Activated gamma-delta T cell (primary cell): ENCODE measurements around the gene C9orf152.
"Not testable (repeated sequence)": the region's sequence is repeated elsewhere in the genome, so short reads cannot be mapped to it uniquely, and the experiment has no call there.

ENCODE experiments used
- DNase-seq: peaks from one replicate; lab custom pipeline; 2025; lab: John Stamatoyannopoulos, UW

C9orf152 gene

DNA sequence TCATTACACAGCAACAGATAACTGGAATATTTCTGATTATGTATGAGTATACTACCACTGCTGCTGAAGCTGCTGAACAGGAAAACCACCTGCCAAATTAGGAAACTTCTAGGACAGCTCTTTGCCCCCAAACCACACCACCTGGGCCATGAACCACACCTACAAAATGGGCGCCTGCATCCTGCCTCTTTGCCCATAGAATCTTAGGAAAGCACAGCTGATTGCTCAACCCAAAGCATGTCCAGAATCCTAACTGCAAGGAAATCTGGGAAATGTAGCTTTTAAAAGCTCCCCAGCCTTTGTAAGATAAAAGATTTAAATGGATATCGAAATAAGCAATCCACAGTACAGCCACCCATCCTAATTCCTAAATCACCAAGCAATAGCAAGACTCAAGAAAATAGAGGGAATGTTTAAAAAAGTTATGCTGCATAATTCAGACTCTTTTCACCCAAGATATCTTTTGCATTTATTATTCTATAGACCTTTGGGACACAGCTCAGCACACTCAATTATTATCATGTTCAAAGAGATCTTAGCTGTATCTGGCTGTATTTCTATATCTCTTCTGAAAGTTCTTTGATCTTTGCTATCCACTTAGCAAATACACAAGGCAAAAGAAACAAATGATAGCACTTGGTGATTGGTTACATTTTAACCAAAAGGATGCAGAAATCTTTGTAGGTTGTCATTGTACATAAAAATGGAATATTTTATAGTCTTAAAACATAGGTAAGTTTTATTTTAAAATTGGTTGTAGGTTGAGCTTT, 6.8 kb upstream of the C9orf152 start:
- DNase-seq, result no peak

DNA sequence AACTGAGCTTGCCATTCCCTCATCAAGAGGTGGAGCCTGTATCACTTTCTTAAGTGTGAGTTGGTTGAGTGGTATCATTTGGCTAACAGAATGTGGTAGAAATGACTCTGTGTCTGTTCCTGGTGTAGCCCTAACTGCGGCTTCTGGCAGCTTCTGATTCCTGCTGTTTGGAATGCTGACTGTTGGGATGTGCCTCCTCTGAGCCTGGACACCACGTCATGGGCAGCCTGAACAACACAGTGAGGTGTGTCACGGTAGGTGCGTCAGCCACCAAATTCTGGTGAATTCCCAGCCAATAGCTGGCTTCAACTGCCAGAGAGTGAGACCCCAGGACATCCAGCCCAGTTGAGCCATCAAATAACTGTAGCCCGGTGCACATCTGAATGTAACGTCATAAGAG, 6.1 kb upstream of the C9orf152 start:
- no peak for DNase-seq

DNA sequence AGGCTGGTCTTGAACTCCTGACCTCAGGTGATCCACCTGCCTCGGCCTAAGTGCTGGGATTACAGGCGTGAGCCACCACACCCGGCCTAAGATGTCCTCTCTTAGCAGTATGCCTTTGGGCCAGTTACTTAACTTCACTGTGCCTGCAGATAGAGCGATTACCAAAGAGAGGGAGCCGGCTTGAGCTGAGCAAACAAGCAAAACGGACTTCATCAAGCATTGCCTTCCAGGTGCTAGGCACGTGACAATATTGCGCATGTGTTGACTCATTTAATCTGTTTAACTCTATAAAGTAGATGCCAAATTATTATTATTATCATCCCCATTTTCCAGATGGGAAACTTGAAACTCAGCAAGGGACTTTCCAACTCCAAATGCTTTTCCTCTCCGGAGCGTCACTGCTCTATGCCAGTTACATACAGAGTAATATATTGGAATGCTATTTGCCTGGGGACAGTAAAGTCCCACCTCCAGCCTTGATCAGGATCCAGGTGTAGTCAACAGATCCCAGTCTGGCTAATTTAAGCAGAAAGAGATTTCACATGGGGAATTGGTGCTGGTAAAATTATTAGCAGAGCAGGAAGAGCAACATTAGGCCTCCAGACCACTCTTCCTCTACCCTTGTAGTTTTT, 5.6 kb upstream of the C9orf152 start:
- no peak for DNase-seq

DNA sequence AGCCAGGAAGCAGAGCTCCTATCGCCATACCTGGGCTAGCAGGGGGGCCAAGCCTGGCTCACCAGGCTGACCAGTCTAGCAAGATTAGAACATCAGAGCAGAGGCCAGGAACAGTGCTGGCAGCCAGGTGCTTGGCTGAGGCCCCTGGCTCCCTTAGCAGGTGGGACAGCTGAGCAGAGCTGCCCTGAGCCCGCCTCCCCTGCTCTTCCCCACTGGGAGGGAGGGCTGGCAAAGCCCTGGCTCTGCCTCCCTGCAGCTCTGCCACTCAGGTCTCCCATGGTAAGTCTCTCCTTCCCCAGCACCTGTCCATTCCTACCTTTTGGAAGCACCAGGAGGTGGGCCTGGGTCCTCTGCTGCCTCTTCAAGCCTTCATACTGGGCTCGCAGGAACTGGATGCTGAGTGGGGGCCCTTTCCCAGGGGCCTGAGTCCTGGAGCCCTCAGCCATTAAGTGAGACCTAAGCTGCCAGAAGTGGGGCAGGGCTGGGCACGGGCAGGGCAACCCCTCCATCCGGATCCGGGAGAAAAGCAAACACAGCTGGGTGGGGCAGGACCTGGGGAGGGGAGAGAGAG, 803 bp downstream of the C9orf152 start:
- DNase-seq, result no peak

DNA sequence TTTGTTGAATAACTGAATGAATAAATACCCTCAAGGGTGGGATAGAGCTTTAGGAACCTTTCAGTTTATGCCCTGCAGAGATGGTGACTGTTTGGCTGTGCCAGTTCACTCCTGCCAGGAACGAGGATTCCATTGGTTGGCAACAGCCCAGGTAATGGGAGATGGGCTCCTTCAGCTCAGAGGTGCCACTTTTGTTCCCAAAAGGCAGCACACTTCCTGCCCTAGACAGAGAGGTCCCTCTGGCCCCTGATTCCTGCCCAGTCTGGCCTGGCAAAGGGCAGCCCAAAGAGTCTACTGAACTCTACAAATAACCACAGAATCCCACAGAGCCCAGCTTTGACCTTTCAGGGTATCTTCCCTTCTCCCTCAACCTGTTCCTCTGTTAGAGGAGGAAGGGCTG, 1.6 kb downstream of the C9orf152 start:
- DNase-seq, result no peak

DNA sequence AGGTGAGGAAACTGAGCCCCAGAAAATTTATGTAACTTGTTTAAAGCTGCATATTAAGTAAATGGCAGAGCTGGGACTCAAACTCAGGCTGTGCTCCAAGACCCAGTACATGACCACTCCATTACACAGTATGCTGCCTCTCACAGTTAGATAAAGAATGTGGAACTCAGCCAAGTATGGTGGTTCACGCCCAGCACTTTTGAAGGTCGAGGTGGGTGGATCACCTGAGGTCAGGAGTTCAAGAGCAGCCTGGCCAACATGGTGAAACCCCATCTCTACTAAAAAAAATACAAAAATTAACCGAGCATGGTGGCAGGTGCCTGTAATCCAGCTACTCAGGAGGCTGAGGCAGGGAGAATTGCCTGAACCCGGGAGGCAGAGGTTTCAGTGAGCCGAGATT, 2.3 kb downstream of the C9orf152 start:
- DNase-seq, result not testable (repeated sequence)

DNA sequence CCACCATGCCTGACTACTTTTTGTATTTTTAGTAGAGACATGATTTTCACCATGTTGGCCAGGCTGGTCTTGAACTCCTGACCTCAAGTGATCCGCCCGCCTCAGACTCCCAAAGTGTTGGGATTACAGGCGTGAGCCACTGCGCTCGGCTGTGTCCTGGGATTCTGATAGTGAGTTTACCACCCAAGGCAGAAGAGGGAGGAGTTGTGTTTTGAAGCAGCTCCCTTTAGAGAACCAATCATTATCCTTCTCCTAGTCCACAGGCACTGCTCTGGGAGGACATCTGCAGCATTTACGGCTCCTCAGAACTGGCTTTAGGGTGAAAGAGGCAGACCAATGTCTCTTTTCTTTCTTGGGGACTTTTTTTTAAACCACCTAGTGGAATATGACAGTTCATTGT, 5.7 kb downstream of the C9orf152 start:
- DNase-seq, result no peak

DNA sequence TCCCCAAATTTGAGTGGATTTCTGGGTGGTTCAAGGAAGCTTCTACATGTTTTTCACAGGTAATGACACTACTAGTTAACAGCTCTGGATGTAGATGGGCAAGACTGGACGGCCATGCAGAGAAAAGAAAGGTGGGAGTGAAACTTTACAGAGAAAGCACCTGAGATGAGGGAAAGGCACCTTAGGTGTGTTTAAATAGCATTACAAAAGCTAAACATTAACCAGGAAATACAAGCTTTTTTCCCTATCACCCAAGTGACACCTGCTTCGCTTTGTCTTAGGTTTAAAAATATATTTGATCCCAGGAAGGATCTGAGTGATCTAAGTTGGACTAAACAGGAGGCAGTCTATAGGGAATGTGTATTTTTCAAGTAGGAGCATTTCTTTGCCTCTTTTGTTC, 8.3 kb downstream of the C9orf152 start:
- DNase-seq, result no peak

DNA sequence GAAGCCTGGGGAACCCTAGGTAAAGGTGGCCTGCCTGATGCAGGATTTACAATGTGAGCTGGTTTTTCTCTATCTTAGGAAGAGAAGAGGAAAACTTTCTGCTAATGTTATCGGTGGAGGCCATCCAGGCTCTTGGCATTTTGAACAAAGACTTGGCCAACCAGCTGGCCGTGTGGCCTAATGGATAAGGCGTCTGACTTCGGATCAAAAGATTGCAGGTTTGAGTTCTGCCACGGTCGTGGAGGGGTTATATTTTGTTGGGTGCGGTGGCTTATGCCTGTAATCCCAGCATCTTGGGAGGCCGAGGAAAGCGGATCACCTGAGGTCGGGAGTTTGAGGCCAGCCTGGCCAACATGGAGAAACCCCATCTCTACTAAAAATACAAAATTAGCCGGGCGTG, 9.6 kb downstream of the C9orf152 start:
- DNase-seq, result no peak

DNA sequence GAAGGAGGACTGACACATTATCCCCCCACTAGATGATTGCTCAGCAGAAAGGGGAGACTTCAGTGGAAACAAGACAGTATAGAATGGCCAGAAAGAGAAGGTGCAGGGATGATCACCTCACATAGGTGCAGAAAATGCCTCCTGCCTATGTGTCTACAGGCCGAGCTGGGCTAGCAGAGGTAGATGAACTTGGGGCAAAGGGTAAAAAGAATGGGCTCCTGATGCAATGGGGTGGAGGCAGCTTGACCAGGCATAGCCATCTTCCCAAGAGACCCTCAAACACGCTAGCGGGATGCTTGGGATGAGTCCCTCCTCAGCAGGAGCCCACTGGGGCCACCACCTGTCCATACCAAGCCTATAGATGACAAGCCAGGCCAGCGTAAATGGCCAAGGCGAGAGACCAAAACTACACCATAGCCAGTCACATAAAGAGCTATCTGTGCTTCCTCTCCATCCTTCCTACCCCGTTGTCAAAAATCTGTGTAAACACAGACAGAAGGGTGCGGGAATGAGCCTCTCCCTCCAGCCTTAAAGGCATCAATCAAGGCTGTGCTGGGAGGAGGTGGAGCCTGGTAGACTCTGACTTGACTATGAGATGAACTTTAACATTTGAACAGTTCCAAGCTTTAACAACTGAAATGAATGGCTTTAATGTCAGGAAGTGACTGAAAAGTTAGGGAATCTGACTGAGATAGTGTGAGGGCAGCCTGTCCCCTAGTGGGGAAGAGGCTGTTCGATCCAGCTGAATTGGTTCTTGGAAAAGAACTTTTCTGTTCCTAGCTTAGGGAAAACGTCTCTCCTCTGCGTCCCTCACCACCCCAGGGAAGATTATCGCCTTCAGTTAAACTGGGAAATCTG, 10.4 kb downstream of the C9orf152 start:
- no peak for DNase-seq

DNA sequence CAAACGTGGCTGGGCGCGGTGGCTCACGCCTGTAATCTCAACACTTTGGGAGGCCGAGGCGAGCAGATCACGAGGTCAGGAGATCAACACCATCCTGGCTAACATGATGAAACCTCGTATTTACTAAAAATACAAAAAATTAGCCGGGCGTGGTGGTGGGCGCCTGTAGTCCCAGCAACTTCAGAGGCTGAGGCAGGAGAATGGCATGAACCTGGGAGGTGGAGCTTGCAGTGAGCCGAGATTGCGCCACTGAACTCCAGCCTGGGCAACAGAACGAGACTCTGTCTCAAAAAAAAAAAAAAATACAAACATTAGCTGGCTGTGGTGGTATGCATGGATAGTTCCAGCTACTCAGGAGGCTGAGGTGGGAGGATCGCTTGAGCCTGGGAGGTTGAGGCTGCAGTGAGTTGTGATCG, 11.9 kb downstream of the C9orf152 start:
- not testable (repeated sequence) for DNase-seq

DNA sequence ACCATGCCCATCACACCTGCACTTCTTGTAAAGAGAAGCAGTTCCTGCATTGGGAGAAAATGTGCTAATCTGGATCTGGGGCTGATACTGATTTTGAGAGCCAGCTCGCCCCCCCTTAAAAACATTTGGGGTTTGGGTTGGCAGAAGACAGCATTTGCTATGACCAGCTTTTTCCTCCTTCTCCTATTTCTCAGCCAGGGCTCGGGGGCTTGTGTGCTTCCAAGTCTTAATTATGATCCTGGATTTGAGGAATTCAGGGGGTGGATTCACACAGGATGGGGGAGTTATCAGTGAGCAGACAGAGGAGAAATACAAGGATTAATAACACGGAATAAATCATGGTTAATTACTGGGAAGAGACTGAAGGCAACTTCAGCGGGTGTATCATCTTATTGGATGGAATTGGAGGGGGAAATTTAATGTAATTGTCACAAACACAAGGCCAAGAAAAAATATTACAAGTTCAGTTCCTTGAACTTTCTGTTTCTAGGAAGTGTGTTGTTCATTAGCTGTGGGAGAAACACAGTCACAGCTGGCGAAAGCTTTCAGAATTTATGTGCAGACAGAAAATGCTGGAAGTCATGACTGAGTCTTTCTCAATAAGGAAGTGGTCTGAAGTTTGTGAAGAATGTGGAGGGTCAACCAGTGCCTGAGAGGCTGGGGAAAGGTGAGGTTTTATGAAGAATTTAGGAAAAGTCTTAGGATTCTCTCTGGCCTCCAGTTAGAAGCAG, 15.3 kb downstream of the C9orf152 start:
- no peak for DNase-seq

DNA sequence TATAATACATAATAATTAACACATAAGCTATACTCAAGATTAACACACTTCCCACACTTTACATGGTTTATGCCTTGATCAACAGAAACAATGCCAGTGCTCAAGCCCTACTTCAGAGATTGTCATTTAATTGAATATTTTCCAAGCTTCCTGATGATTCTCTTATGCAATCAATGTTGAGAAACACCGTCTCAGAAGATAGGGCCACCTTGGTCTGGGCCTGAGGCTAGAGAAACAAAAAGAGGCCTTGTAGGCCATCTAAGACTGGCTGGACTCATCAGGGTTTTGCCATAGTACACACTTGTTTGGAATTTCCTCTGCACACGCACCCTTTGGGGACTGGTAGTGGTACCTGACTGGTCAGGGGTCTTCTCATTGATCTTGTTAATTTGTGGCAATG, 16.3 kb downstream of the C9orf152 start:
- no peak for DNase-seq

DNA sequence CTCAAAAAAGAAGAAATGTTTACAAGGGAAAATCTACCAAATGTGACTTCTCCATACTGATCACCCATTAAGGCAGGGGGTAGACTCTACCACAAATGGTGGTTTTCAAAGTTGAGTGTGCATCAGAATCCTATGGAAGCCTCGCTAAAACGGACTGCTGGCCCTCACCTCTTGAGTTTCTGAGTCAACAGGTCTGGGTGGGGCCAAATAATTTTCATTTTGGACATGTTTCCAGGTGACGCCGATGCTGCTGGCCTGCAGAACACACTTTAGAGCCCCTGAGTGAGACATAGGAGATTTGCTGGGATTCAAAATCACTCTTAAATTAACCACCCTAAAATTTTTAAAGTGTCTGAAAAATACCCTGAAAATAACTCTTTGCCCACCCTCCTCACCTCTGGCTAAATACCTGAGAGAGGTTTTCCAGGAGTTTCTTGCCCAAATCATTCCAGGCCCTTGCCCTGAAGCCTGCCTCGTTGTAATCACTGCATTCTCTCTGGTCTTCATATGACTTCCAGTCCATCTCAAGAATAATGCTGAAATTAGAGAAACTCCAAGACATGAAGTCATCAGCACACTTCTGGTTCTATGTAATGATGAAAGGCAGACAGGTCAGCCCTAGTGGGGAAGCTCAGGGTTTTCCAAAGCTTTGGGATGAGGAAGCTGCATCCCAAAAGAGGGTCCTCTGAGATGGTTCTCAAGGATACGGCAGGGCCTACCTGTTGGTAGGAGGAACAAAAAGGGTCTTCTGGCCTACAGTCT, 18.2 kb downstream of the C9orf152 start:
- DNase-seq, result no peak

DNA sequence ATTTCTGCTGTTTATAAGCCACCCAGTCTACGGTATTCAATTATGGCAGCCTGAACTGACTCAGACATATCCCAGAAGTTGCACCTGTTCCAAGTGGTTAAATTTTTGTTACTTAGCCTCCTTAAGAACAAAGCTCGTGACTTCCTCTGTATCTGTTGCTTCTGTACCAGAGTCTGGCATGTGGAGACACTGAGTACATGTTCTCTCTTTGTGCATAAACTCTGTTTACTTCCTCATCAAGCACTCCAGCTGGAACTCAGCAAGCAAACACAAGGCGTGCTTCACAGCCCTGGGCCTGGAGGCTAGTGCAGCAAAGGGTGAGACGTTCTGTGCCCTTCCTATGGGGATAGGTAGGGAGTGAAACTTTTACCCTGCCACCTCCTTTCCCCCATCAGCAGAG, 19.0 kb downstream of the C9orf152 start:
- DNase-seq, result no peak

DNA sequence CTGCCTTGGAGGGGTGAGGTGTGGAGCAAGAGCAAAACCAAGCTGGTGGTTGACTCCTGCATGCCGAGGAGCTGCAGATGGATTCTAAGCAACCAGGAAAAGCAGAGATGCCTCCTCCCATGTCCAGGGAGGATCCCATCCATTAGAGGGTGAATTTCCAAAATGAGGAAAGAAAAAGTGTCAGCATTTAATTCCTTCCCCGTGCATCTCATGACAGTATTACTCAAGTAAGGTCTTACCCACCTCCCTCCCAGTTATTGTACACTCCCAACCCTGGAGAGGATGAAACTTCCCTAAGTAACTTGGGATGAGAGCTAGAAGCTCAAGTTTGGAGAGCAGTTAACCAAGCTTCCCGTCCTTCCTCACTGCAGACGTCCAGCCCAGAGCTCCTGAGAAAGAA, 19.9 kb downstream of the C9orf152 start:
- DNase-seq, result no peak

DNA sequence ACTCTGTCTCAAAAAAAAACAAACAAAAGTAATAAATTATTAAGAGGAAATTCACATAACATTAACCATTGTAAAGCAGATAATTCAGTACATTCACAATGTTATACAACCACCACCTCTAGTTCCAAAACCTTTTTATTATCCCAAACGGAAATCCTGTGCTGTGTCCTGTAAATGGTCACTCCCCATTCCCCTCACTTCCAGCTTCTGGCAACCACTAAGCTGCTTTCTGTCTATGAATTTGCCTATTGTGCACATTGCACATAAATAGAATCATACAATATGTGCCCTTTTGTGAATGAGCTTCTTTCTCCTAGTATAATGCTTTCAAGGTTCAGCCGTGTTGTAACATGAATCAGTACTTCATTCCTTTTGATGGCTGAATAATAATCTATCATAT, 20.8 kb downstream of the C9orf152 start:
- DNase-seq, result no peak

DNA sequence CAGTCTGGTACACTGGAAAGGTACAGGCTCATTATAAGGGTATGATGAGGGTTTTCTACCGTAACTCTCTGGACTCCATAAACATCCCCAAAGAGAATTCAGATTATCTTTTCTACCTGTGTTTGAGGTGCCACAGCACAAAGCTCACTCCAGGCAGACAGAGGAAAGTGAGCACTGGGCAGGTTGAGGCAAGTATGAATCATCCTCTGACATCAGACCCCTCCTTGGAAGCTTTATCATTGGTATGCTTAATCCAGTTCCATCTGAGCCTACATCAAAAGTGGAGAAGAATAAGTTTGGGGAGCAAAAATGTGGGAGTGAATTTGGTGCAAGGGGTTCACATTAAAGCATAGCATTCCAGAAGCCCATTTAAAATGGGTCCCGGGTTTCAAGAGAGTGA, 21.7 kb downstream of the C9orf152 start:
- no peak for DNase-seq

DNA sequence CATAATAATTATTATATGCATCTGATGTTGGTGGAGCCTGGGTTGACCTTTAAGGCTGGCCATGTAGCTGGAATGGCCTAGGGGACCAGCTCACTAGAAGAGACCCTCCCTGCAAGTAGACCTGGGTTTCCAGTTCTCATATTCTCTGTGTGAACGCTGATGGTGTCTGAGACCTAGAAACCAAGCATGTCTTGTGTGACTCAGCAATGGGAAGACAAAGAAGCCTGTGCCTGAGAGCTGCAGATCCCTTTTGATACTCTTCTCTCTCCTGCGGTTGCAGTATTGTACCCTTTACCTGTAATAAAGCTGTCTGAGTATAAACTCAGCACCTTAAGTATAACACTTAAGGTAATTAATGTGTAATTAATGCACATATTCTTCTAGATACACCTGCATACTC, 22.2 kb downstream of the C9orf152 start:
- no peak for DNase-seq

DNA sequence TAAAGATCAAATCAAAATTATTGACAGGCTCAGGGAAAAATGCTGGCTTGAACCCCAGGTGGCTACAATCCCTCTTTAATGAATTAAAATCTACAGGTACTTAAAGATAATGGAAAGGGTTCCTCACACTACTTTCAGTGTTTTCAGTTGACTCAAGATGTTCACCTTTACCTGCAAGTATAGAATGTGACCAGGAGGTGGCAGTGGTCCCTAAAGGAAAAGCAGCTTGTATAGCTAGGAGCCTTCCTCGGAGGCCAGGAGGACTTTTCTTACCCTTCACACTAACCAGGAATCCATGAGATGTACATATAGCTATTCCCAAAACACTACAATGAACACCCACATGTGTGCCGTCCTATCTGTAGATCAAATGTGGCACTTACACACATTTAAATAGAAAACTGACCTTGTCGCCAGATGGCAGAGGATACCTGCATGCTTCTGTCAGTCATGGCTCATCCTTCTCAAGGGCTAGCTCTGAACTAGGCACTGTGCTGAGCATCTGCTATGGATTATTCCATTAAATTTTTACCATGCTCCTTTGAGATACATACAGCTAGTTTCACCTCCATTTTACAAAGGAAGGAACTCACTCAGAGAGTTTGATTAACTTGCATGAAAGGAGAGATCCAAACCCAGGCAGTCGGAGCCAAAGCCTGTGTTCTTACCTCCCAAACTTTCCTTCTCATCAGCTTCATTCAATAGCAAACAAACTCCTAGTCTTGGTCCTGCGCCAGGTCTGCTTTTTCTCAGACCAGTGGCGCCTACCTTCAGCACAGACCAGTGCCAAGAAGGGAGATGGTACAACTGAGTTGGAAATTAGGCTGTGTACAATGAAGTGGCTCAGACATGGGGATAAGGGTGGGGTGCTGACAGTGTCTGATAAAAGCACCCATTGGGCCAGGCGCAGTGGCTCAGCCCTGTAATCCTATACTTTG, 24.5 kb downstream of the C9orf152 start:
- no peak for DNase-seq
